HepG2 (cell line): ENCODE measurements around the gene NSD2. TPM values are rescaled to one million over a fixed set of nuclear protein-coding genes. Genes with fewer than 3 reads are reported as not detected.

Experiments used
- DMAP1 ChIP-seq: IDR thresholded peaks from 2 replicates; pipeline ENCODE4 v1.6.1; 2016
- MXD1 ChIP-seq: sonication (generic); formaldehyde crosslinking; IDR thresholded peaks from 2 replicates; pipeline ENCODE4 v1.4.0; 2020; ENCODE audit warnings: mild to moderate bottlenecking, missing genetic modification reagents
- NR3C1 ChIP-seq: sonication (generic); formaldehyde crosslinking; IDR thresholded peaks from 2 replicates; pipeline ENCODE4 v1.4.0; 2020; ENCODE audit warnings: missing genetic modification reagents
- PBX3 ChIP-seq: sonication (generic); formaldehyde crosslinking; IDR thresholded peaks from 2 replicates; pipeline ENCODE4 v1.8.1; 2023; ENCODE audit warnings: missing genetic modification reagents, inconsistent platforms, borderline replicate concordance
- STAT5B ChIP-seq: sonication (generic); formaldehyde crosslinking; IDR thresholded peaks from 2 replicates; pipeline ENCODE4 v1.4.0; 2020; ENCODE audit warnings: missing genetic modification reagents
- WIZ ChIP-seq: sonication (generic); formaldehyde crosslinking; IDR thresholded peaks from 2 replicates; pipeline ENCODE4 v1.5.1; 2020; ENCODE audit warnings: mild to moderate bottlenecking, missing genetic modification reagents
- YY1 ChIP-seq: IDR thresholded peaks from 2 replicates; pipeline ENCODE4 v1.6.1; 2011; ENCODE audit warnings: low read length, low read depth, moderate library complexity, mild to moderate bottlenecking; ENCODE audit not compliant: insufficient read depth, insufficient replicate concordance
- ZNF275 ChIP-seq: sonication (generic); formaldehyde crosslinking; IDR thresholded peaks from 2 replicates; pipeline ENCODE4 v1.8.0; 2022; ENCODE audit warnings: missing genetic modification reagents, mild to moderate bottlenecking, inconsistent platforms, borderline replicate concordance
- ZNF737 ChIP-seq: sonication (generic); formaldehyde crosslinking; IDR thresholded peaks from 2 replicates; pipeline ENCODE4 v1.5.0; 2020; ENCODE audit warnings: missing genetic modification reagents, mild to moderate bottlenecking, borderline replicate concordance
- ZNF816 ChIP-seq: sonication (generic); formaldehyde crosslinking; IDR thresholded peaks from 2 replicates; pipeline ENCODE4 v1.8.0; 2022; ENCODE audit warnings: missing genetic modification reagents, mild to moderate bottlenecking, borderline replicate concordance
- ZSCAN31 ChIP-seq: sonication (generic); formaldehyde crosslinking; IDR thresholded peaks from 2 replicates; pipeline ENCODE4 v1.5.0; 2020; ENCODE audit warnings: low read depth, mild to moderate bottlenecking, missing genetic modification reagents
- polyA plus RNA-seq, 8 experiments: library from polyadenylated mRNA; depleted of rRNA in 3 of 8; stranded (reverse) in 7 of 8; unstranded in 1 of 8; fragments of >200 nt; fragmentation: Illumina TruSeq in 4 of 8; extraction: Trizol in 4 of 8; gene quantifications; 2 replicates each; pipeline versions ENCODE4 v1.2.1 to v1.2.3, GENCODE V29; 2011 to 2016; ENCODE audit warnings: low read depth in 4 of 8, missing spikeins in 1 of 8, mixed read lengths in 1 of 8; ENCODE audit not compliant: insufficient read depth in 1 of 8
- total RNA-seq, 5 experiments: library from RNA; depleted of rRNA; stranded (reverse); fragments of >200 nt; fragmentation: Illumina TruSeq; extraction: Trizol; gene quantifications; 2 replicates each; pipeline ENCODE4 v1.2.3, GENCODE V29; 2016; ENCODE audit warnings: low read depth in 1 of 5
- TF ChIP-seq, protein P1 (sequence below): sonication (generic); formaldehyde crosslinking; IDR thresholded peaks from 2 replicates; pipeline ENCODE4 v1.4.0; 2020; ENCODE audit warnings: mild to moderate bottlenecking, missing genetic modification reagents
- TF ChIP-seq, protein P2 (sequence below), 2 experiments: sonication (generic) in 1 of 2; formaldehyde crosslinking in 1 of 2; IDR thresholded peaks; 2 replicates each; pipeline versions ENCODE4 v1.6.1 to v1.9.0; 2014 to 2022; ENCODE audit warnings: antibody characterized with exemption in 1 of 2, borderline replicate concordance in 1 of 2, inconsistent platforms in 1 of 2, low read depth in 1 of 2, missing genetic modification reagents in 1 of 2
- TF ChIP-seq, protein P3 (sequence below): sonication (generic); formaldehyde crosslinking; IDR thresholded peaks from 2 replicates; pipeline ENCODE4 v1.4.0; 2020; ENCODE audit warnings: missing genetic modification reagents, low read depth, mild to moderate bottlenecking, borderline replicate concordance

NSD2 gene
- total and polyA plus RNA-seq, 2 of the 13 experiments (the other 11 are each of a cell fraction or from before 2014, with no cell fraction given): 22.0 to 65.9 TPM

DNA sequence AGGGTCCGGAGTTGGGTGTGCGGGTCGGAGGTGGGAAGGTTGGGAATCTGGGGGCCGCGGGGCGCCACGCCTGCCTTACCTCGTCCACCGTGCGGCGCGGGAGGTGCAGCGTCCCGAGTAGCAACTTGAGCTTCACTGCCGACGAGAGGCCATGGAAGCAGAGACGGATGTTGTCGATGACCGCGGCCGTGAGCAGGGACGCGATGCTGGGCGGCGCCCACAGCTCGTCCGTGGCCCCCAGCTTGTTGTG lies 137.4 kb downstream of the NSD2 start (continued):
- TF ChIP-seq PBX3 (CRISPR knock-in tag) (no peak), WIZ (CRISPR knock-in tag) (no peak), ZNF275 (CRISPR knock-in tag) (0 out of 2 replicates have a peak, but pooled peaks have one; percentile 24), NR3C1 (CRISPR knock-in tag) (no peak), ZNF737 (CRISPR knock-in tag) (0 out of 2 replicates have a peak, but pooled peaks have one; percentile 11), MXD1 (CRISPR knock-in tag) (0 out of 2 replicates have a peak, but pooled peaks have one; percentile 42), DMAP1 (CRISPR knock-in tag) (no peak), ZNF816 (CRISPR knock-in tag) (no peak), STAT5B (peak; percentile 74; the same call in 1 of the 2 replicates), ZSCAN31 (CRISPR knock-in tag) (peak; percentile 14; the same call in 1 of the 2 replicates), YY1 (no peak)
- TF ChIP-seq, protein P1, sequence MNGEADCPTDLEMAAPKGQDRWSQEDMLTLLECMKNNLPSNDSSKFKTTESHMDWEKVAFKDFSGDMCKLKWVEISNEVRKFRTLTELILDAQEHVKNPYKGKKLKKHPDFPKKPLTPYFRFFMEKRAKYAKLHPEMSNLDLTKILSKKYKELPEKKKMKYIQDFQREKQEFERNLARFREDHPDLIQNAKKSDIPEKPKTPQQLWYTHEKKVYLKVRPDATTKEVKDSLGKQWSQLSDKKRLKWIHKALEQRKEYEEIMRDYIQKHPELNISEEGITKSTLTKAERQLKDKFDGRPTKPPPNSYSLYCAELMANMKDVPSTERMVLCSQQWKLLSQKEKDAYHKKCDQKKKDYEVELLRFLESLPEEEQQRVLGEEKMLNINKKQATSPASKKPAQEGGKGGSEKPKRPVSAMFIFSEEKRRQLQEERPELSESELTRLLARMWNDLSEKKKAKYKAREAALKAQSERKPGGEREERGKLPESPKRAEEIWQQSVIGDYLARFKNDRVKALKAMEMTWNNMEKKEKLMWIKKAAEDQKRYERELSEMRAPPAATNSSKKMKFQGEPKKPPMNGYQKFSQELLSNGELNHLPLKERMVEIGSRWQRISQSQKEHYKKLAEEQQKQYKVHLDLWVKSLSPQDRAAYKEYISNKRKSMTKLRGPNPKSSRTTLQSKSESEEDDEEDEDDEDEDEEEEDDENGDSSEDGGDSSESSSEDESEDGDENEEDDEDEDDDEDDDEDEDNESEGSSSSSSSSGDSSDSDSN (CRISPR knock-in tag): no peak
- TF ChIP-seq, protein P2, sequence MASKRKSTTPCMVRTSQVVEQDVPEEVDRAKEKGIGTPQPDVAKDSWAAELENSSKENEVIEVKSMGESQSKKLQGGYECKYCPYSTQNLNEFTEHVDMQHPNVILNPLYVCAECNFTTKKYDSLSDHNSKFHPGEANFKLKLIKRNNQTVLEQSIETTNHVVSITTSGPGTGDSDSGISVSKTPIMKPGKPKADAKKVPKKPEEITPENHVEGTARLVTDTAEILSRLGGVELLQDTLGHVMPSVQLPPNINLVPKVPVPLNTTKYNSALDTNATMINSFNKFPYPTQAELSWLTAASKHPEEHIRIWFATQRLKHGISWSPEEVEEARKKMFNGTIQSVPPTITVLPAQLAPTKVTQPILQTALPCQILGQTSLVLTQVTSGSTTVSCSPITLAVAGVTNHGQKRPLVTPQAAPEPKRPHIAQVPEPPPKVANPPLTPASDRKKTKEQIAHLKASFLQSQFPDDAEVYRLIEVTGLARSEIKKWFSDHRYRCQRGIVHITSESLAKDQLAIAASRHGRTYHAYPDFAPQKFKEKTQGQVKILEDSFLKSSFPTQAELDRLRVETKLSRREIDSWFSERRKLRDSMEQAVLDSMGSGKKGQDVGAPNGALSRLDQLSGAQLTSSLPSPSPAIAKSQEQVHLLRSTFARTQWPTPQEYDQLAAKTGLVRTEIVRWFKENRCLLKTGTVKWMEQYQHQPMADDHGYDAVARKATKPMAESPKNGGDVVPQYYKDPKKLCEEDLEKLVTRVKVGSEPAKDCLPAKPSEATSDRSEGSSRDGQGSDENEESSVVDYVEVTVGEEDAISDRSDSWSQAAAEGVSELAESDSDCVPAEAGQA (IDR thresholded peaks at IDR 0.05; ENCODE audit: low read depth): no peak
- TF ChIP-seq, protein P2 (CRISPR knock-in tag; IDR thresholded peaks at IDR 0.05; ENCODE audit: borderline replicate concordance): no peak
- TF ChIP-seq, protein P3, sequence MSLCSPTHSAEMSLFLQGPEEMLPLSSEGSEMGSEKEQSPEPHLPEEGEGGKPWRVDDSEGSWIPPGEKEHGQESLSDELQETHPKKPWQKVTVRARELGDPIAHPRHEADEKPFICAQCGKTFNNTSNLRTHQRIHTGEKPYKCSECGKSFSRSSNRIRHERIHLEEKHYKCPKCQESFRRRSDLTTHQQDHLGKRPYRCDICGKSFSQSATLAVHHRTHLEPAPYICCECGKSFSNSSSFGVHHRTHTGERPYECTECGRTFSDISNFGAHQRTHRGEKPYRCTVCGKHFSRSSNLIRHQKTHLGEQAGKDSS (CRISPR knock-in tag): peak; percentile 19; the same call in 1 of the 2 replicates
